Bronchial epithelial cell (primary cell): Measurements from ENCODE around the gene TTC4. TPM values are rescaled to one million over a fixed set of nuclear protein-coding genes. Genes with fewer than 3 reads are reported as not detected.

Experiments used
- DNase-seq: peaks from one replicate; pipeline ENCODE4 v3.0.0-alpha.2; 2010; ENCODE audit warnings: low read depth
- FAIRE-seq: peaks from 2 replicates; lab custom pipeline; 2011; peaks lifted over from hg19 to GRCh38; lab: Jason Lieb, UNC
- H3K27me3 ChIP-seq: 2 replicates; pipeline ENCODE4 v1.5.1; 2011; ENCODE audit warnings: low read length; ENCODE audit not compliant: control insufficient read depth, insufficient read depth
- H3K36me3 ChIP-seq: 2 replicates; pipeline ENCODE4 v1.5.1; 2011; ENCODE audit warnings: low read length; ENCODE audit not compliant: control insufficient read depth, insufficient read depth
- H3K4me3 ChIP-seq: 2 replicates; pipeline ENCODE4 v1.5.1; 2011; ENCODE audit warnings: mild to moderate bottlenecking, low read depth, low read length, control low read depth
- CTCF ChIP-seq: IDR thresholded peaks from 2 replicates; pipeline ENCODE4 v1.5.1; 2011; ENCODE audit warnings: mild to moderate bottlenecking, moderate library complexity, low read length, control low read depth, inconsistent platforms; ENCODE audit not compliant: insufficient read depth, severe bottlenecking
- total RNA-seq: library from RNA; depleted of rRNA; stranded (reverse); fragments of >200 nt; gene quantifications from 2 replicates; pipeline ENCODE4 v1.2.1, GENCODE V29; 2014

The TTC4 gene
- total RNA-seq, 1 donor from 2014 or later = 30.8 TPM

DNA sequence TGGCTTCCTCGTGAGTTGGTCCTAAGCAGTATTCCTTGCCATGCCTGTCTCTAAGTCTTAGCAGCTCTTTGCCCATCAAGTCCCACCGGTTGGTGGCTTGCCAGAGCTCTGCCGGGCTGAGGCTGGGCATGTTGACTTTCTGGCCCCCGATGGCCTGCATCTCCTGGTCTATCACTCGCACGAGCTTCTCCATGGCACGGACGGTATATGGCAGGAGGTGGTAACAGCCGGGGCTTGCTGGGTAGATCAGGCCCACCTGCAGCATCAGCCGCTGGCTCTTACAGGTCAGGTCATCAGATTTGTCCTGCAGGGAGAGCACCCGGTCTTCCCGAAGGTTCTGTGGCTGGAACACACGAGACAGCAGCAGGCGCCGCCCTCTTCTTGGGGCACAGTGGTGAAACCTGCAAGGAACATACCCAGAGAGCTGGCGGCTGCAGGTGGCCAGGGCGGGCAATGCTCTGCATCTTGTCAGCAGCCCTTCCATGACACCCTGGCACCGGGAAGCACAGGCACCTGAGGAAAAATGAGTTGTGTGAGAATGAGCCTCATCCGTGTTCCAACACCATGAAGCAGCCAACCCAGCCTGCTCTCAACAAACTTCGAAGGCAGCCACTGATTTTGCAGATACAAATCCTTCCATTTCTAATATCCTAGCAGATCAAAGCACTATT, 43.2 kb downstream of the TTC4 start:
- no peak for DNase-seq
- no peaks in the 10 kb centered on the region for H3K27me3 ChIP-seq
- no peak for FAIRE-seq
- no peak overlapping the region for H3K4me3 ChIP-seq
- H3K36me3 ChIP-seq = peaks cover 13% of the 10 kb centered on the region
- no peak for TF ChIP-seq CTCF

DNA sequence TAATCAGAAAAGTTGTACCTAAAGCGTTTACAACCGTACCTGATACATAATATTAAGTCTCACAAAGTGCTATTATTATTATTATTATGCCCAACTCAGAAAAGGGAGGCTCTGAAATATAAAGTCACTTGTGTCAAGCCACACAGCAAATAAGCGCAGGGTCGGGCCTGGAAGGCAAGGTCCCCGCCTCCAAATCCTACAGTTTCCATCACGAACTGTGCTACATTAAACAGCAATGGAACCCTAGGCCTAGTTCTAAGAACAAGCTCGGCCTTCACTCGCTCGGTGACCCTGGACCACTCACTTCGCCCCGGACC, 48.1 kb downstream of the TTC4 start:
- H3K36me3 ChIP-seq = peaks cover 2% of the 10 kb centered on the region
- no peak for DNase-seq
- FAIRE-seq = no peak
- TF ChIP-seq CTCF = no peak
- H3K27me3 ChIP-seq = no peaks in the 10 kb centered on the region
- H3K4me3 ChIP-seq = peak overlapping the region; percentile 69

- Histone ChIP-seq H3K4me3 (peak within 1 kb of the TSS; percentile 69), H3K36me3 (no peaks in the 10 kb centered on the region), H3K27me3 (no peaks in the 10 kb centered on the region)
- no peak for FAIRE-seq
- peak; percentile 99 for DNase-seq
- no peak for TF ChIP-seq CTCF
Observed at GRCh38 chr1:54764133-54764921, 48.7 kb downstream of the TTC4 start, which contains the start of gene PARS2. Gene PARS2 (minus strand): TSS chr1:54764523. CDS start chr1:54759161, 5,362 bp downstream.

DNA sequence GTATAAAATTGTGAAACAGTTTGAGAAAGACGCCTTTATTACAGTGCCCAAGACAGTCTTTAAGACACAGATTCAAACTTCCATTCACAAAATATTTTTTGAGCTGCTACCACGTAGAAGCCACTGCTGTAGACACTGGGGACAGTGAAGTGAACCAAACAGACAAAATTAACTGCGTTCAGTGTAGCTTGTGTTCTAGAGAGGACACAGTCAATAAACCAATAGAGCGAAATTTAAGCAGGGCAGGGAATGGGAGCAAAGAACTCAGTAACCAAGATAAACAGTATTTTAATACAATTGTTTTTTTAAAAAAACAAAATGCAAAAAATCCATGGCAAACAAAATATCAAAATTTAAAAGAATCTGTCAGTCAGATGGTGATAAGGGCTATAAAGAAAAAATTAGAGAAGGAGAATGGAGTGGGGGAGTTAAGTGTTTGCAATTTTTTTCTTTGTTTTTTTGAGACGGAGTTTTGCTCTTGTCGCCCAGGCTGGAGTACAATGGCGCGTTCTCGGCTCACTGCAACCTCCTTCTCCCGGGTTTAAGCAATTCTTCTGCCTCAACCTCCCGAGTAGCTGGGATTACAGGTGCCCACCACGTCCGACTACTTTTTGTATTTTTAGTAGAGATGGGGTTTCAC, 49.4 kb downstream of the TTC4 start:
- FAIRE-seq = no peak
- DNase-seq = no peak
- H3K27me3 ChIP-seq = no peaks in the 10 kb centered on the region
- peak overlapping the region; percentile 32 for H3K4me3 ChIP-seq
- no peak for TF ChIP-seq CTCF
- no peaks in the 10 kb centered on the region for H3K36me3 ChIP-seq

DNA sequence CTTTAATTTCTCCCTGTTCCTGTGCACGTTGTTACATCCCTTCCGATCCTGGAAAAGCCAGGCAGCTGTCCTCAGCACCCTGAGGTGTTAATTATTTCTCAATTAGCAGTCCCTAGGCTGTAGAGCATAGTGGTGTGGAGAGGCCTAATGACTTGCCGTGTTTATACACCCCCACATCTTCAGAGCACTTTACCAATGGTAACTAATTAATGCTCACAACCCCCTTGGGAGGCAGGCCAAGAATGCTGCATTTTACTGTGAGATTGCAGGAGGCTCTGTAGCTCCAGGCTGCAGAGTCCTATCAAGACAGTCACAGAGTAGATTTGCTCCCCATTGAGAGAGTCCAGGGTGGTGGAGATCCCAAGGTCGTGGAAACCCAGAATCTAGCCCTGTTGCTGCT, 51.1 kb downstream of the TTC4 start:
- Histone ChIP-seq H3K36me3 (no peaks in the 10 kb centered on the region), H3K4me3 (no peak overlapping the region), H3K27me3 (no peaks in the 10 kb centered on the region)
- DNase-seq = no peak
- FAIRE-seq = no peak
- TF ChIP-seq CTCF = no peak
